GOT3 (cell line): ENCODE measurements around the gene GNPAT.

Experiments used
- DNase-seq: peaks from one replicate; lab custom pipeline; 2025; ENCODE audit warnings: mixed read lengths; lab: John Stamatoyannopoulos, UW

Gene GNPAT

GRCh38 chr1:231213831-231214573, 27.0 kb upstream of the GNPAT start:
- DNase-seq: no peak

GRCh38 chr1:231214918-231215680, 25.9 kb upstream of the GNPAT start:
- no peak for DNase-seq

- DNase-seq: no peak
Measured at GRCh38 chr1:231215681-231216385, 25.2 kb upstream of the GNPAT start.

- no peak for DNase-seq
Measured at GRCh38 chr1:231216498-231216897, 24.5 kb upstream of the GNPAT start.

- DNase-seq: no peak
Measured at GRCh38 chr1:231217056-231217455, 24.0 kb upstream of the GNPAT start.

GRCh38 chr1:231218078-231218477, 22.9 kb upstream of the GNPAT start:
- no peak for DNase-seq

- DNase-seq: no peak
Measured at GRCh38 chr1:231219422-231220401, 21.3 kb upstream of the GNPAT start.

GRCh38 chr1:231220801-231221200, 20.2 kb upstream of the GNPAT start:
- no peak for DNase-seq

- DNase-seq: no peak
Measured at GRCh38 chr1:231226156-231226555, 14.9 kb upstream of the GNPAT start.

- DNase-seq: no peak
Measured at GRCh38 chr1:231231511-231231910, 9.5 kb upstream of the GNPAT start.

GRCh38 chr1:231232870-231233734, 7.9 kb upstream of the GNPAT start:
- no peak for DNase-seq

GRCh38 chr1:231233735-231234417, 7.1 kb upstream of the GNPAT start:
- no peak for DNase-seq

GRCh38 chr1:231234506-231234905, 6.5 kb upstream of the GNPAT start:
- no peak for DNase-seq

GRCh38 chr1:231235526-231236207, 5.3 kb upstream of the GNPAT start:
- no peak for DNase-seq

- DNase-seq: no peak
Measured at GRCh38 chr1:231236208-231236591, 4.8 kb upstream of the GNPAT start.

GRCh38 chr1:231236938-231237337, 4.1 kb upstream of the GNPAT start:
- DNase-seq: no peak

GRCh38 chr1:231238298-231238697, 2.7 kb upstream of the GNPAT start:
- no peak for DNase-seq

GRCh38 chr1:231240531-231240882, 505 bp upstream of the GNPAT start:
- DNase-seq: no peak

GRCh38 chr1:231241750-231242149, 738 bp downstream of the GNPAT start:
- no peak for DNase-seq
